Left ventricle myocardium inferior (tissue), 1 donor: ENCODE results near the gene TMEM273. TPM values are rescaled to one million over a fixed set of nuclear protein-coding genes. Genes with fewer than 3 reads are reported as not detected.
A peak's percentile ranks its signal among the peaks of the same experiment; 100 is the strongest.

Source experiments
- DNase-seq: peaks from one replicate; pipeline ENCODE4 v3.0.0-alpha.2; 2020
- H3K27ac ChIP-seq: fragments of 200-600 bp; replicated peaks from 2 replicates; pipeline ENCODE4 v1.8.0; 2021
- H3K27me3 ChIP-seq: fragments of 200-600 bp; 2 replicates; pipeline ENCODE4 v1.8.0; 2021; ENCODE audit warnings: low read depth
- H3K36me3 ChIP-seq: fragments of 200-600 bp; 2 replicates; pipeline ENCODE4 v1.8.0; 2021
- H3K4me1 ChIP-seq: fragments of 200-600 bp; 2 replicates; pipeline ENCODE4 v1.8.0; 2021
- H3K4me3 ChIP-seq: fragments of 200-600 bp; 2 replicates; pipeline ENCODE4 v1.8.0; 2021; ENCODE audit warnings: mild to moderate bottlenecking, moderate library complexity
- H3K9me3 ChIP-seq: fragments of 200-600 bp; replicated peaks from 2 replicates; pipeline ENCODE4 v1.8.0; 2021
- CTCF ChIP-seq: fragments of 200-600 bp; IDR thresholded peaks from 2 replicates; pipeline ENCODE4 v1.8.0; 2021; ENCODE audit warnings: antibody characterized with exemption, mild to moderate bottlenecking, borderline replicate concordance
- intact Hi-C: fragments of 100-400 bp; cut with micrococcal nuclease; formaldehyde crosslinking; loops from one replicate; pipeline ENCODE4 v1.11.0; 2022
- total RNA-seq: library from RNA; stranded (reverse); fragmentation: NEBNext Ultra II Directional; extraction: Animal tissue kit (Norgen Biotek cat#: 25700); gene quantifications from one replicate; pipeline ENCODE4 v1.2.1, GENCODE V29; 2021
- donor health status: DM: no; HTN: yes; CAD: no; lungs with severe emphysema.

The TMEM273 gene
- total RNA-seq, 1 donor from 2014 or later: 29.0 TPM

- intact Hi-C loops: no loop called here
- no peak for TF ChIP-seq CTCF
- H3K27ac ChIP-seq: no peak overlapping the region
Observed at GRCh38 chr10:49144058-49144720, 44.0 kb downstream of the TMEM273 start.

GRCh38 chr10:49143249-49143648 lies 44.9 kb downstream of the TMEM273 start:
- intact Hi-C loops: no loop called here
- no peaks in the 10 kb centered on the region for H3K36me3 ChIP-seq
- peaks cover 14% of the 10 kb centered on the region for H3K9me3 ChIP-seq
- no peak for TF ChIP-seq CTCF
- no peak overlapping the region for H3K27ac ChIP-seq
- no peak for DNase-seq
- no peaks in the 10 kb centered on the region for H3K27me3 ChIP-seq
- no peak overlapping the region for H3K4me3 ChIP-seq
- peaks cover 24% of the 10 kb centered on the region for H3K4me1 ChIP-seq

More at GRCh38 chr10:49144058-49144720, 44.0 kb downstream of the TMEM273 start:
- Histone ChIP-seq H3K36me3 (no peaks in the 10 kb centered on the region), H3K4me3 (no peak overlapping the region), H3K27me3 (no peaks in the 10 kb centered on the region), H3K9me3 (peaks cover 14% of the 10 kb centered on the region), H3K4me1 (peaks cover 15% of the 10 kb centered on the region)
- no peak for DNase-seq

- H3K36me3 ChIP-seq: no peaks in the 10 kb centered on the region
- peaks cover 4% of the 10 kb centered on the region for H3K9me3 ChIP-seq
- no peak overlapping the region for H3K27ac ChIP-seq
- peaks cover 27% of the 10 kb centered on the region for H3K4me1 ChIP-seq
- no peak overlapping the region for H3K4me3 ChIP-seq
- no peak for TF ChIP-seq CTCF
- DNase-seq: no peak
- no peaks in the 10 kb centered on the region for H3K27me3 ChIP-seq
- intact Hi-C loops: no loop called here
Observed at GRCh38 chr10:49141541-49142332, 46.5 kb downstream of the TMEM273 start.

GRCh38 chr10:49140304-49141177 lies 47.6 kb downstream of the TMEM273 start:
- Histone ChIP-seq H3K4me1 (peaks cover 31% of the 10 kb centered on the region), H3K9me3 (peaks cover 6% of the 10 kb centered on the region), H3K27ac (no peak overlapping the region), H3K4me3 (no peak overlapping the region), H3K27me3 (no peaks in the 10 kb centered on the region), H3K36me3 (no peaks in the 10 kb centered on the region)
- no peak for TF ChIP-seq CTCF
- intact Hi-C loops: no loop called here
- DNase-seq: no peak

- no peak for TF ChIP-seq CTCF
- Histone ChIP-seq H3K27ac (peak overlapping the region; percentile 68), H3K36me3 (no peaks in the 10 kb centered on the region), H3K27me3 (no peaks in the 10 kb centered on the region), H3K4me1 (peaks cover 36% of the 10 kb centered on the region), H3K4me3 (no peak overlapping the region), H3K9me3 (peaks cover 6% of the 10 kb centered on the region)
- intact Hi-C loops: no loop called here
- DNase-seq: no peak
Observed at GRCh38 chr10:49139846-49140195, 48.4 kb downstream of the TMEM273 start.
